NOMO-1 (cell line): ENCODE measurements around the gene CAPRIN2.

ENCODE experiments used
- DNase-seq, 2 experiments: peaks; one replicate each; lab custom pipeline; 2025; ENCODE audit not compliant: unreplicated experiment in 2 of 2; lab: John Stamatoyannopoulos, UW

CAPRIN2 gene

GRCh38 chr12:30707613-30708342, 47.0 kb downstream of the CAPRIN2 start:
- peak; percentile 7 to 24 for DNase-seq

DNA sequence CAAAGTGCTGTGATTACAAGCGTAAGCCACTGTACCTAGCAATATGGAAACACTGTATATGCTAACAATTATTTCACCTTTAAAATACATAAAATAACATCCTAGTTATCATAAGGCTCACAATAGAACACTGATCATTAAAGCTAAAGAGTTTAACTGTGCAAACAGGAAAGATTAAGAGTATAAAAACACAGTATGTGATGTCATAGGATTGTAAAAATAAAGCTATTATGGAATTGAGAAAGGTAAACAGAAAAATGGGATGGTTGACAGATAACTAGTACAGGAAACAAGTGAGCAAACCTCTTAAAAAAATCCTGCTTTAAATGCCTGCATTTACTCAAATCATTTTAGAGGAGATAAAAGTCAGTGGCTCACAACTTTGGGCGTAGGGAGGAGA, 48.3 kb downstream of the CAPRIN2 start:
- DNase-seq, result no peak

DNA sequence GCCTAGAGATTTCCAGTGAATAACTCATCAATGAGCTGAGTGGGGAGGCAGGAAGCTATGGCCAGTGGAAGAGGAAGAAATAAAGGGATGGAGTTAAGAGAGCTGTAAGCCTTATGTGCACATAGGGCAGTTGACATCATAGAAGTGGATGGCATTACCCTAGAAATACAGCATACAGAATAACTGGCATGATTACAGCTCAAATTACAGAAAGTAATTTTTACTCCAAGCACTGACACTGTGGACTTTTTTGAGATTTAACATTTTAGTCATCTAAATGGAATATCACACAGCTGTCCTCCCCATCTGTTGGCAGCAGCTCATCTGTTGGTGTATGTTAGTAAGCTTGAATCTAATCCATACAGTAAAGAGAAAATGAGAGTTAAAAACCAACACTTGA, 53.7 kb downstream of the CAPRIN2 start:
- DNase-seq, result no peak

DNA sequence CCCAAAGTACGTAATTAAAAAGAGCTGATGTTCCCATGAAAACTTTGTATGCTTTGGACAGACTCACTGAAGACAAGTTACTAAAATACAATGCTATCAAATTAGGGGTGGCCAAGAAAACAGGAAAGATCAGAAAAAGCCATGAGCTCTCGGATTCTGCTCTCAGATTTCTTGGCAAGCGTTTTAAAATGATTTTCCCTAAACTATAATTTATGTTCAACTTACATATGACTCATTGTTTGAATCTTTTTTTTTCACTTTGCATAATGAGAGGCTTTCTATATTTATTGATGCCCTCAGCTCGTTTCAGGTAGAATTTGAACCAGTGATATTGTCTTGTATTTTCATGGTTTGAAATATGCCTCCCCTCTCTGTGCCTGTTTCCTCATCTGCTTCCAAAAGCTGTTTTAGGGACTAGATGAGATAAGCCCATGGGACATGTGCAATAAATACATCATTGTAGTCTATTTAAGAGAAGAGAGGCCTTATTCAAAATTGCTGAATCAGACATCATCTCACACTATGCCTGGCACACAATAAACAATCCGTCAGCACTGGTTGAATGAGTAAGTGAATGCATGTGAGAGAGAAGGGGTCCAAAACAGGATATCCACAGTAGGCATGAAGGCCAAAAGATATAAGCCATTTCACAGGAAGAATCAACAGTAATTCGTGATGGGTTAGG, 54.4 kb downstream of the CAPRIN2 start:
- DNase-seq, result no peak

- DNase-seq, result no peak
Observed at GRCh38 chr12:30698346-30698745, 56.4 kb downstream of the CAPRIN2 start.

DNA sequence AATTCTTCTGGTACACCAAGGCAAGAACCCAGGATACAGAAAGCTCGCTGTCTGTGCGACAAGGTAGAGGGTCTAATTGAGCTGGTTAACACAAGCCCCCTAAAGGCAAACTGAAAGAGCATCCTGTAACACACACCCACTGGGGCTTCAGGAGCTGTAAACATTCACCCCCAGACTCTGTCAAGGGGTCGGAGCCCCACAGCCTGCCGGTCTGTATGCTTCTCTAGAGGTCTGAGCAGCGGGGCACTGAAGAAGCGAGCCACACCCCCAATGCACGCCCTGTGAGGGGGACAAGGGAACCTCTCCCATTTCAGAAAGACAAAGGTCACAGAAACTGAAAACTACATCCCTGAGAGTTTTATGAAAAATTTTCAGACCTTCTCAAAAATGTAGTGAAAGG, 57.8 kb downstream of the CAPRIN2 start:
- DNase-seq, result no peak

DNA sequence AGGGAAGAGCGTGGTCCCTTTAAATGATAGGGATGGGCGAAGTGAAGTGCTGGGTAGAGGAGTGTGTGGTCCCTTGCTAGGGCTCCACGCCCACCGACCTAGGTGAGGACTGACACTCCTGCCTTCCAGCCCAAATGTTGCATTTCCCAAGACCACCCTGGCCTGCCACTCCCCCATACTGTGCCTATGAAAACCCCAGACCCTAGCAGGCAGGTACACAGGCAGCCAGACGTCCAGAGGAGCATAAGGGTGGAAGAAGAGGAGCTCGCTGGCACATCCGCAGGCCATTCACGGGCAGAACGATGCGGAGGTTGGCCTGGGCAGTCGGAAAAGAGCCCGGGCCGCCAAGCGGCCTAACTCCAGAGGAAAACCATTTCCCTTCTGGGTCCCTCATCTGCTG, 58.3 kb downstream of the CAPRIN2 start:
- no peak for DNase-seq

DNA sequence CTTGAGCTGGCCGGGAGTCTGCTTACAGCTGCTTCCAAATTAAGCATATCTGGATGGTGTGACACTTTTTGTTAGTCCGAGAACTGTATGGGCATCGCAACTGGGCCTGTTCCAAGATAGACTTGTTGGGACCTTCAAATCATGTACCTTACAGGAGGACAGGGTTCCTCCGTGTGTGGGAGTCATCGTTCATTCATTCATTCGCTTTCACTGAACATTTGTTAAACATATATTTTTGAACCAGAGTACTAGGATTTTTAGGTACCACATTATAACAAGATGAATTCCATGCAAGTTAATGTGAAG, 58.7 kb downstream of the CAPRIN2 start:
- DNase-seq, result peak in 1 of 2 experiments; percentile 35

- DNase-seq, result peak; percentile 87
Observed at GRCh38 chr12:30695199-30696102, 59.3 kb downstream of the CAPRIN2 start, which contains the start of gene IPO8. IPO8 (minus strand) TSS chr12:30695869; CDS start chr12:30695647, 222 bp downstream.

DNA sequence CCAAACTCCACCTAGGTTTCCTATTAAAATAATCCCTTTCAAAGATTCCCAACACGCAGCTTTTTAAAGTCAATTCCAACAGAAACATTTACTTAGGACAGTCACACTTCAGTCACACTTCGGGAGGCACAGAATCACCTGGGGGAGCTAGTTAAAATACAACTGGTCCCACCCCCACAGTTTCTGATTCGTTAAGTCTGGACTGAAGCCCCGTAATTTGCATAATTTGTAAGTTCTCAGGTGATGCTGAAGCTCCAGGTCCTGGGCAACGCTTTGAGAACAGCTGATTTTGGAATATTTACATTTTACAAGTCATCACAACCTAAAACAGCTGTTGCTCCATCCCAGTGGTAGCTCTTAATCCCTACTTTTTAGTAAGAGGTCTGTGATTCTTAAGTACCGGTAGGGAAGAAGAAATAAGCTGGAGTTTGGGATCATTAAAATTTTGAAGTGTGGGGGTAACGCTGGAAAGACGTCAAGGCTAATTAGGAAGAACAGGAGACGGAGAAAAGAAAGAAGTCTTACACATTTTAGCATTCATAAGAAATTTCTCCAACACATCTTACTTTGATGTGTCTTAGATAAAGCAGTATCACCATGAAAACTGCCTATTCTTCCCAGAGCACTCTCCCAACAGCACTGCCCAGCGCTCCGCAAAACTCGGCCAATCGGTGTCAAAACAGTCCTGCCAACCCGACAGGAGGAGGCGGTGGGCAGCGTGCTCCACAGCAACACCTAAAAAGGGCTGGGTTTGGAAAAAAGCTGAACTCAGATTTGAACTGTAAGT, 60.1 kb downstream of the CAPRIN2 start:
- peak in 1 of 2 experiments; percentile 6 for DNase-seq

DNA sequence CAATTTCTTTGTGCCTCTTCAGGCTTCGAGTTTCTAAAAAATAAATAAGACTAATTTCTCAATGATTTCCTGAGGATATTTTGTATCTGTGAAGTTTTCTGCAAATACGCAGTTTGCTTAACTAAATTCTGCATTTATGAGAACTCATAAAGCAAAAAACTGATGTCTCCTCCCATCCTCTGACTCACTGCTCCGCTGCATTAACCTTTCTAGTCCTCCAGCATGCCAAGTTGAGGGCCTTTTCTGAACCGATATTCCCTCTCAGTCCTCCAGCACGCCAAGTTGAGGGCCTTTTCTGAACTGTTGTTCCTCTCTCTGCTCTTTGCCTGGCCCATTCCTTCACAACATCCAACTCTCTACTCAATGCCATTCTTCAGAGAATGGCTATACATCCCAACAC, 62.3 kb downstream of the CAPRIN2 start:
- no peak for DNase-seq

- no peak for DNase-seq
Observed at GRCh38 chr12:30691122-30691879, 63.5 kb downstream of the CAPRIN2 start.

- DNase-seq, result no peak
Observed at GRCh38 chr12:30687265-30687986, 67.3 kb downstream of the CAPRIN2 start.

- peak; percentile 35 to 63 for DNase-seq
Observed at GRCh38 chr12:30679241-30679640, 75.5 kb downstream of the CAPRIN2 start.

- DNase-seq, result no peak
Observed at GRCh38 chr12:30678221-30678620, 76.5 kb downstream of the CAPRIN2 start.

DNA sequence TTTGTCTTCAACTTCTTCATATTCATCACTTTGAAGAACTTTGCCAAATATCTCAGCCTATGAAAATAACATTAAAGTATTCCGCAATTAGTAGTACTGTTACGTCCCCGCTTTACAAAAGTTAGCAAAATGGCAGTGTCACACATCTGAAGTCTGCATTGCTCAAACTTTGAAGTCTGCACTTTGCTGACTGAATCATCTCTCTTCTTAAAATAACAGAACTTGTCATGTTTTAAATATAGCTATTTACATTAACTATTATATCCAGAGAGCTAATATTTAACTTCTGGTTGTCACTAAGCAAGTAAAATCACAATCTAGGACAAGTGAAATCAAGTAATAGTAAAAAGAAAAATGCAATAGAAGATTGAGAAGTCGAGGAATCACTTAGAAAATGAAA, 93.5 kb downstream of the CAPRIN2 start:
- no peak for DNase-seq
